Glutamatergic neuron (in vitro differentiated cells): ENCODE data around the gene FCGR3A. TPM values are rescaled to one million over a fixed set of nuclear protein-coding genes. Genes with fewer than 3 reads are reported as not detected.

Experiments used
- DNase-seq: peaks from one replicate; pipeline ENCODE4 v3.0.0; 2022
- H3K27ac Mint-ChIP-seq: one replicate; pipeline ENCODE4 v1.8.0; 2020; ENCODE audit warnings: mild to moderate bottlenecking, mixed read lengths, inconsistent platforms; ENCODE audit not compliant: unreplicated experiment
- H3K27me3 Mint-ChIP-seq: one replicate; pipeline ENCODE4 v1.8.0; 2020; ENCODE audit warnings: mild to moderate bottlenecking, moderate library complexity, mixed read lengths, inconsistent platforms; ENCODE audit not compliant: unreplicated experiment
- H3K36me3 Mint-ChIP-seq: one replicate; pipeline ENCODE4 v1.8.0; 2020; ENCODE audit warnings: mild to moderate bottlenecking, mixed read lengths, inconsistent platforms; ENCODE audit not compliant: unreplicated experiment
- H3K4me1 Mint-ChIP-seq: one replicate; pipeline ENCODE4 v1.8.0; 2020; ENCODE audit warnings: mild to moderate bottlenecking, low read depth, mixed read lengths, inconsistent platforms; ENCODE audit not compliant: unreplicated experiment
- H3K4me3 Mint-ChIP-seq: one replicate; pipeline ENCODE4 v1.8.0; 2020; ENCODE audit warnings: mild to moderate bottlenecking, mixed read lengths, inconsistent platforms; ENCODE audit not compliant: unreplicated experiment
- H3K9me3 Mint-ChIP-seq: one replicate; pipeline ENCODE4 v1.8.0; 2020; ENCODE audit warnings: mild to moderate bottlenecking, moderate library complexity, mixed read lengths, inconsistent platforms; ENCODE audit not compliant: unreplicated experiment
- CTCF ChIP-seq: fragments of 200-600 bp; sonication (generic); IDR thresholded peaks from one replicate; pipeline ENCODE4 v1.5.0; 2021; ENCODE audit not compliant: partially characterized antibody, unreplicated experiment
- total RNA-seq: library from RNA; stranded (reverse); fragmentation: NEBNext Ultra II Directional; extraction: Animal tissue kit (Norgen Biotek cat#: 25700); gene quantifications from one replicate; pipeline ENCODE4 v1.2.1, GENCODE V29; 2021; ENCODE audit not compliant: unreplicated experiment

The FCGR3A gene
- total RNA-seq, 1 donor from 2014 or later = not detected

- Mint-ChIP-seq H3K4me3 (no peak overlapping the region), H3K27ac (no peak overlapping the region), H3K27me3 (peaks cover 10% of the 10 kb centered on the region)
Observed at GRCh38 chr1:161502641-161503393, 46.8 kb downstream of the FCGR3A start.

GRCh38 chr1:161502181-161502580 is 47.4 kb downstream of the FCGR3A start:
- no peaks in the 10 kb centered on the region for H3K36me3 Mint-ChIP-seq
- H3K27ac Mint-ChIP-seq = no peak overlapping the region
- no peaks in the 10 kb centered on the region for H3K4me1 Mint-ChIP-seq
- peaks cover 2% of the 10 kb centered on the region for H3K9me3 Mint-ChIP-seq
- no peak for DNase-seq
- peaks cover 10% of the 10 kb centered on the region for H3K27me3 Mint-ChIP-seq
- H3K4me3 Mint-ChIP-seq = no peak overlapping the region
- TF ChIP-seq CTCF = no peak

More at GRCh38 chr1:161502641-161503393, 46.8 kb downstream of the FCGR3A start:
- TF ChIP-seq CTCF = no peak
- DNase-seq = no peak
- Mint-ChIP-seq H3K4me1 (no peaks in the 10 kb centered on the region), H3K9me3 (peaks cover 2% of the 10 kb centered on the region), H3K36me3 (no peaks in the 10 kb centered on the region)

- H3K27ac Mint-ChIP-seq = no peak overlapping the region
- DNase-seq = no peak
- H3K27me3 Mint-ChIP-seq = peaks cover 5% of the 10 kb centered on the region
- H3K9me3 Mint-ChIP-seq = peaks cover 2% of the 10 kb centered on the region
- no peak for TF ChIP-seq CTCF
- H3K36me3 Mint-ChIP-seq = no peaks in the 10 kb centered on the region
- H3K4me1 Mint-ChIP-seq = no peaks in the 10 kb centered on the region
- no peak overlapping the region for H3K4me3 Mint-ChIP-seq
Observed at GRCh38 chr1:161501234-161501633, 48.4 kb downstream of the FCGR3A start.

GRCh38 chr1:161499099-161500039 is 50.2 kb downstream of the FCGR3A start:
- peaks cover 2% of the 10 kb centered on the region for H3K9me3 Mint-ChIP-seq
- no peak for TF ChIP-seq CTCF
- H3K36me3 Mint-ChIP-seq = no peaks in the 10 kb centered on the region
- H3K27me3 Mint-ChIP-seq = peaks cover 3% of the 10 kb centered on the region
- no peak for DNase-seq
- no peak overlapping the region for H3K4me3 Mint-ChIP-seq
- H3K4me1 Mint-ChIP-seq = no peaks in the 10 kb centered on the region
- H3K27ac Mint-ChIP-seq = no peak overlapping the region
